Measurements from ENCODE around the gene FLNB.

FLNB gene

DNA sequence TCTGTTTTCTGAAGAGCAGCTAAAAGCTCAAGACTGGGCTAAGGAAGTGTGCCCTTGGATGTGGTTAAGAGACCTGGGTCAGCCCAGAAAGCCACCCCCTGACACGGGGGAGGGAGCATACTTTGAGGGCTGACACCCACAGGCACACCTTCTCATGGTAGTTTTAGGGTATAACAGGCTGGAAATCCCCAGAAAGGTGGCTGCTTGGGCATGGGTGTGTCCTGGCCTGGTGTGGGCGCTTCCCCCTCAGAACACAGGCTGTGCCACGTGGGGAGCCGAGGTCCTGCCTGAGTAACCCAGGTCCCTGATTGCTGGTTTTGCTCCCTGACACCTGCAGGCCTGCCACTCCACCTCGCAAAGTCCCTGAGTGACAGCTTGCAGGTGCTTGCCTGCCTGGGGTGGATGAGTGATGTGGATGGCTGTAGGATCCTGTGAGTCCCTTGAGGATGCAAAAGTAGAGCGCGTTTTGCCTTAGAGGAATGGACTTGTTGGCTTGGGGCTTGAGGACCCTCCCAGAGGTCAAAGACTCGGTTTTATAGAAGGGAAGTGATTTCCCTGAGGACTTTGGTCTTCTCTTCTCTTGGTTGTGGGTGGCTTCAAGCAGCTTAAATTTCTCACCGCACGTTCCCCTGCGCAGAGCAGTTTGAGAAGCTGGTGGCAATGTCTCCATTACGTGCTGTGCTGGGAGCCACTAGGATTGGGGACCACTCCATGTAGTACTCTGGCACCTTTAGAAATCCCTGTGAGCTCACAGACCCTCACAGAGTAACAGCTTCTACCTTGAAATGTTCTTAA, 108.1 kb downstream of the FLNB start:
- DNase-seq = no peak

DNA sequence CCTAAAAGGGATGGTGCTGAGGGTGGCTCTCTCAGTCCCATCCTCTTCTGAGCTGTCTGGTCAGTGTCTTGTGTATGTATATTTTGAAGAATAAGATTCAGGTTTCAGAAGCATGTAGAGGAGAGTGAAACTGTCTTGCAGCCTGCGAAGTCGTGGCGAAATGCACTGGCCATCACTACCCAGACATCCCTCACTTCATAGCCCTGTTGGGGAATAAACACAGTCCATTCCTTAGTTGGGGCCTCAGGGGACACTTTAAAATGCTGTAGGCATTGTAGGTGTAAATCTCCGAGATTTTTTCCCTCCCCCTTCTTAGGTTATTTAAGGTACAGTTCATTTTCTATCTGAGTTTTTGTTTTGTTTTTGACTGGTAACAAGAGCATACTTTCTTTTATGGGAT, 108.8 kb downstream of the FLNB start:
- no peak for DNase-seq

DNA sequence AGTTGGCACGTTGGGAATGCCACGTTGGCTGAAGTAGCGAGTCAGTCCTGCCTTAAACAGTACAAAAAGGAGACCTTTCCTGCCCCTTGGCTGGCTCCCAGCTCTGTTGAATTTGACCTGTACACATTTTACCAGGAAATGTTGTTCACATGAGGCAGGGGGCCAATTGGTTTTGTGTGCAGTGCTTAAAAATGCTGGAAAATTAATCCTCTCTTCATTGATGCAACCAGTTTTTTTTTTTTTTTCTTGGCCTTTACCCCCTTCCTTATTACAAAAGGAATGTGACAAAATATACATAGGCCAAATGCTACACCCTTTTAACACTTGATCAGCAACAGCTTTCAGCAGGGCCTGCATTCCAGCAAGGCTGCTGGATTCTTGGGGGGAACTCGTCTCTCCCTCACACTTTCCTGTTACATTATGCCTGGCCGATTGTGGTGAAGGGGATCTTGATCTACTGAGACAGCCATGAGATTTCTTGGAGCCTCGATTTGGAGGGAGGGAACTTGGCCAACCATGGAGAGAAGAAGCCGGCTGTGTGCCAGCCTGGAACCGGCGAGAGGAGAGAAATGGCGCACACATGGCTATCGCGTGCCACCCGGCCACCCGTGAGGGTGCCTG, 109.4 kb downstream of the FLNB start:
- no peak for DNase-seq

DNA sequence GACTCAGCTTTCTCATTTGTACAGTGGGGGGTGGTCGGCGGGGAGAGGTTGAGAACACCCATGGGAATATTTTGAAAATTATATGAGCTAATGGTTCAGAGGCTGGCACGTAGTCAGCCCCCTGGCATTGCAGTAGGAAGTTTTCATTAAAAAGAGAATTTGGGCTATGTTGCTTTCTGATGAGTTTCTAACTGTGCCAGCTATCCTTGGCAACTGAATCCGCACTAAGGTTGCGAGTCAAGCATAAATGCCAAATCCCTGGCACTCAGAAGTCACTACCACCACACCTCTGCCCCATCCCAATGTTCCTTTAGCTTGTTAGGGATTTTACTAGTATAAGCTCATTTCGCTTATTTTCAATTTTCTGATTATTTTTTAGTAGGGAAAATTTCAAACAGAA, 111.0 kb downstream of the FLNB start:
- no peak for DNase-seq

DNA sequence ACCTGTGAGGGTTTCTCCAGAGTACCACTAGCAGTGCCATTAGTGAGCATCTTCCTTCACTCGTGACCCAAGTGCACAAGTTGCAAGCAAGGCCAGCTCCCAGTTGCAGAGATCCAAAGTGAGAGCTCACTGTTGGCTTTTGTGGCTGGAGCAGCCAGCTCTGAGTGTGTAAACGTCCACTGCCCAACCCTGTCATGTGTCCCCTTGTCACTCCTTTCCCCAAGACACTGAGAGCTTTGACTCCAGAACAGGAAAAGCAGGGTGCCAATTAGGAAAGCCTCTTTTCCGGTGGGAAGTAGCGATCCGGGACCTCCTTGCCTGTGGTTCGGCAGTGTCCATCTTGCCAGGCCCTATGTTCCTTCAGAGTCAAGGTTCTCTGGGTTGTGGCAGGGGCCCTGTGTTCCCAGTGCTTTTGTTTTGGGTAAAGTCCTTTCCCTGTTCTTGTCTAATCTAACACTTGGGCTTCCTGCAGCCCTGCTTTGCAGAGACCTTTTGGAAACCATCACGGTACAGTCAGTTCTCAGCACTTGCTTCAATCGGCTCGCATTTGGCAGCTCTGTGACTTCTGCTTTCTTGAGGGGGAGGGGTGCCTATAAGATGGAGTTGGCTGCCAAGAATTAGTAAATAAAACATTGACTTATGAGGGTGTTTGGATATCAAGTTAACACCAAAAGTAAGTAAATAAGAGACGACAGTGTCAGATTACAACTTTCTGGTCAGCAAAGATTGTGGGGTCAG, 112.0 kb downstream of the FLNB start:
- DNase-seq = peak in 1 of 2 donors; percentile 10

DNA sequence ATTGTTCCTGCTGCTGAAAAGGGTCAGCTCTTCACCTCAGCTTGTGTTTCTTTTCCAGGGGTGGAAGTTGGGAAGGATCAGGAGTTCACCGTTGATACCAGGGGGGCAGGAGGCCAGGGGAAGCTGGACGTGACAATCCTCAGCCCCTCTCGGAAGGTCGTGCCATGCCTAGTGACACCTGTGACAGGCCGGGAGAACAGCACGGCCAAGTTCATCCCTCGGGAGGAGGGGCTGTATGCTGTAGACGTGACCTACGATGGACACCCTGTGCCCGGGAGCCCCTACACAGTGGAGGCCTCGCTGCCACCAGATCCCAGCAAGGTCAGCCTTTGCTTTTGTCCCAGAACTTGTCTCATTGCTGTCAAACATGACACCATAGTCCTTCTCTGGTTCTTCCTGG, 113.0 kb downstream of the FLNB start:
- DNase-seq = no peak

DNA sequence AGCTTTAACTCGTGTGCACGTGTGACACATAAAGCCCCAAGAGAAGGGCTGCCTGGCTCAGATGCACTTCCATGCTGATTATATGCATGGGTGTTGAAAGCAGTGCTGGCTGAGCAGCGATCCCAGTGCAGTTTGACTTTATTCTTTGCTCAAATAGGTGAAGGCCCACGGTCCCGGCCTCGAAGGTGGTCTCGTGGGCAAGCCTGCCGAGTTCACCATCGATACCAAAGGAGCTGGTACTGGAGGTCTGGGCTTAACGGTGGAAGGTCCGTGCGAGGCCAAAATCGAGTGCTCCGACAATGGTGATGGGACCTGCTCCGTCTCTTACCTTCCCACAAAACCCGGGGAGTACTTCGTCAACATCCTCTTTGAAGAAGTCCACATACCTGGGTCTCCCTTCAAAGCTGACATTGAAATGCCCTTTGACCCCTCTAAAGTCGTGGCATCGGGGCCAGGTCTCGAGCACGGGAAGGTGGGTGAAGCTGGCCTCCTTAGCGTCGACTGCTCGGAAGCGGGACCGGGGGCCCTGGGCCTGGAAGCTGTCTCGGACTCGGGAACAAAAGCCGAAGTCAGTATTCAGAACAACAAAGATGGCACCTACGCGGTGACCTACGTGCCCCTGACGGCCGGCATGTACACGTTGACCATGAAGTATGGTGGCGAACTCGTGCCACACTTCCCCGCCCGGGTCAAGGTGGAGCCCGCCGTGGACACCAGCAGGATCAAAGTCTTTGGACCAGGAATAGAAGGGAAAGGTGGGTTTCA, 114.9 kb downstream of the FLNB start:
- no peak for DNase-seq

DNA sequence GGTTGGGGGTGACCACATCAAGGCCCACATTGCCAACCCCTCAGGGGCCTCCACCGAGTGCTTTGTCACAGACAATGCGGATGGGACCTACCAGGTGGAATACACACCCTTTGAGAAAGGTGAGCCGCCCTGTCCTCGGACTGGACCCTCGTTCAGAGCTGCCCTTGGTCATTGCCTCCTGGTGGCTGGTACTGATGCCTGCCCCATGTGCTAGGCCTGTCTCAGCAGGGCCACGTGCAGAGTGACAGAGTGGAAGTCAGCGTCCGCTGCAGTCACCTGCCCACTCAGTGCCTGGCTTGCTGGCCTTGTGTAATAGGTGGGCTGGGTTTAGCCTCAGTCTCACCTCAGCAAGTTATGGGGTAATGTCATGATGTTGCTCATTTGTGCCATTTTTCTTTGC, 116.2 kb downstream of the FLNB start:
- no peak for DNase-seq

DNA sequence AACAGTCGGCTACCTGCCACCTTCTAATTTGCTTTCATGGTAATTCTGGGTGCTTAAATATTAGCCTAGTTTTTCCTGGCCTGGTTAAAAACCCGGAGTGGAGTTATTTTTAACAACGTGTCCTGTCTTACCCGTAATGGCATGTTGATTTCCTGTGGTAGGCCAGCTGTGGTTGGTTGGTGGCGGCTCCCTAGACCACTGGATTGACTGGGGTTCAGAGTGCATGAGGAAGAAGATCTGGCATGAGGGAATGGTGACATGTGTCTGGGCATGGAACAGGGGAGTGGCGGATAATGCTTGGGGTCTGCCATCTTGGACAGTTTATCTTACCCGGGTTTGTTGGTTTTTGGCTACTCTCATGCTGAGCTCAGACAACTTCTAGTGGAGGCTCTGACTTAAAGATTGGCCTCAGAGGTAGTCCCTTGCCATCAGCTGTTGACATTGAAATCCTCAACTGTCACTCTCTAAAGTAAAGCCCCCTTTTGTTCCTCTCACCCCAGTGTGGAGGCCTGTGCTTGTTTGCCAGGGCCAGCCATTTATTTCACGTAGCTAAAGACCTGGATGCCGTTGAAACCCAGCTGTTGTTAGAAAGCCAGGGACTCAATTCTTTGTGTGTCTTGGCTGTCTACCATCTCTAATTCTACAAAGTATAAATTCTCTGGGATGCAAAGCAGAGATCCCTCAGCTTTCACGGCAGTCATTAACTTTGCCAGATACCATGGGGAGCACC, 121.0 kb downstream of the FLNB start:
- no peak for DNase-seq

DNA sequence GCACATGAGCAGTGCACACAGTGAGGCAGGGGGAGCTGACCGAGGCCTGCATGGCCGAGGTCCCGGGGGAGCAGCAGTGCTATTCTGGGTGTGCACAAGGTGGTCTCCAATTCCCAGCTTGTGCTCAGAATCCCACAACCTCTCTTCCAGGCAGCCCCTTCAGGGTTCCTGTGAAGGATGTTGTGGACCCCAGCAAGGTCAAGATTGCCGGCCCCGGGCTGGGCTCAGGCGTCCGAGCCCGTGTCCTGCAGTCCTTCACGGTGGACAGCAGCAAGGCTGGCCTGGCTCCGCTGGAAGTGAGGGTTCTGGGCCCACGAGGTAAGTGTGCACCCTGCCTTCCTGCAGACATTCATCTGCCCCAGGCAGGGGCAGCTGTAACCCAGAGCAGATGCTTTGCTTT, 122.4 kb downstream of the FLNB start:
- DNase-seq = no peak

DNA sequence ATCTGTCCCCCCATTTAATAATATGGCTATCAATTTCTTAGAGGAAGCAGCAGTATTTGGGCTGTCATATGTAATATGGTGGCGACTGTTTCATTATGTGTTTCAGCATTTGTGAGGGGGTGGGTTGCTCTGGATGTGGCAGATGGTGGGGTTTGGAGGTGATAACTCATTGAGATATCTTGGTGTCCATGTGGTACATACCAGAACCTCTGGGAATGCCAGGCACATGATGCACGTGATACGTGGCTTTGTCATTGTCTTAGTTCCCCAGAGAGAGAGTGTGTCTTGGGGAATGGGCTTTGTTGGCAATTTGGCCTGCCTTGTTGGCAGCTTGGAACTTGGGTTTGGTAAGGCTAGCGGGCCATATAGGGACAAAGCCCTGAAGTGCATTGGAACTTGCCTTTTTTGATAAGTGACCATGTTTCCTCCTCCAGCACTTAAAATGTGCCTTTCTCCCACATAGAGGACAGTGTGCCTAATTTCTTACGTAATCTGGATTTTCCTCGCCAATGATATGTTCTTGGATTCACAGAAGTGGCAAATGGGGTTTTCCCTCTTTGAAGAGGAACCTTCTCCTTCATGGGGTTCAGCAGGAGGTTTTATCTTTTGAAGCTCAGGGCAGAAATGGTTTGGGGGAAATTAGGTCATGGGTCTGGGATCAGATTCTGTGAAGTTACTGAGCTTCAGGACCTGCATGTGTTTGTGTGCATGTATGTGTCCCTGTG, 123.0 kb downstream of the FLNB start:
- DNase-seq = peak; percentile 91 to 96

DNA sequence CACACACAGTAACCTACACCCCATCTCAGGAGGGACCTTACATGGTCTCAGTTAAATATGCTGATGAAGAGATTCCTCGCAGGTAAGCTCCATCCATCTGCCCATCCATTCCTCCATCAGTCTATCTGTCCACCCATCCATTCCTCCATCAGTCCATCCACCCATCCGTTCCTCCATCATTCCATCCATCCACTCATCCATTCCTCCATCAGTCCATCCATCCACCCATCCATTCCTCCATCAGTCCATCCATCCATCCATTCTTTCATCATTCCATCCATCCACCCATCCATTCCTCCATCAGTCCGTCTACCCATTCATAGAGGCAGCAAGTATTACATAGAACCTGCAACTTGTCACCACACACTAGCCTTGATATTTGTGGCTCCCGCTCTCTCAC, 124.6 kb downstream of the FLNB start:
- DNase-seq = no peak

DNA sequence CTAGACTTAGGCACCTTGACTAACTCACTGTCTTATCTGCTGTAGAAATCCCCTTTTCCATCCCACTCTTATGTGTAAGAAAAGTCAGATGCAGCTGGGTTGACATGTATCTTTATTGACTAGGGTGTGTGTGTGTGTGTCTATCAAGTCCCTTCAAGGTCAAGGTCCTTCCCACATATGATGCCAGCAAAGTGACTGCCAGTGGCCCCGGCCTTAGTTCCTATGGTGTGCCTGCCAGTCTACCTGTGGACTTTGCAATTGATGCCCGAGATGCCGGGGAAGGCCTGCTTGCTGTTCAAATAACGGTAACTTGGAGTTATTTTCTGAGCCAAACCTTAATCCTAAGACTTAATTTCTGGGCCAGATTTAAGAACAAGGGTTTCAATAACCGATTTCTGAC, 126.2 kb downstream of the FLNB start:
- DNase-seq = no peak

DNA sequence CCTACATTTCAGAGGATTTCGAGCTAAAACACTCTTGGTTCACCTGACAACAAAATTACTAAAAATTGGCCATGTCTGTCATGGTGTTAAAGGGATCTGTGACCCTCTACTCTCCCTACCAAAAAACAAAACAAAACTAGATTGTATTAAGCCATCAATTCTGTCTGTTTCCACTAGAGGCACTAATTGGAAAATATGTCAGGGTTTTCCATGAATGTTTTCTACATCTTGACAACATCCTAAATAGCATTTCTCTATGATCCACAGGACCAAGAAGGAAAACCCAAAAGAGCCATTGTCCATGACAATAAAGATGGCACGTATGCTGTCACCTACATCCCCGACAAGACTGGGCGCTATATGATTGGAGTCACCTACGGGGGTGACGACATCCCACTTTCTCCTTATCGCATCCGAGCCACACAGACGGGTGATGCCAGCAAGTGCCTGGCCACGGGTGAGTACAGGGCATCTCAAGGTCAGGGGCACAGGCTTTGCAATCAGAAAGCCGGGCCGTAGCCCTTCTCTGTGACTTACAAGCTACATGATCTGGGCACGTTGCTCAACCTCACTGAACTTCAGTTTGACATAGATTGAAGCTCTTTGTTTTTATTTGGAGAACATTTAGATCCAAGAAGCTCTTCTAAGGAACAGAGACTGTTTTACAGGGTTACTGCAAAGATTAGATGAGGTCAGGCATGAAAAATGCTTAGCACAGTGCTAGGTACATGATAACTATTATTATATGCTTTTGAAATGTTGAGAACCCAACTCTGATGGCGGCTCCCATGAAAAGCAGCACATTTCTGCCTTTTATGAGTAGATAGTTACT, 127.7 kb downstream of the FLNB start:
- peak in 1 of 2 donors; percentile 7 for DNase-seq

DNA sequence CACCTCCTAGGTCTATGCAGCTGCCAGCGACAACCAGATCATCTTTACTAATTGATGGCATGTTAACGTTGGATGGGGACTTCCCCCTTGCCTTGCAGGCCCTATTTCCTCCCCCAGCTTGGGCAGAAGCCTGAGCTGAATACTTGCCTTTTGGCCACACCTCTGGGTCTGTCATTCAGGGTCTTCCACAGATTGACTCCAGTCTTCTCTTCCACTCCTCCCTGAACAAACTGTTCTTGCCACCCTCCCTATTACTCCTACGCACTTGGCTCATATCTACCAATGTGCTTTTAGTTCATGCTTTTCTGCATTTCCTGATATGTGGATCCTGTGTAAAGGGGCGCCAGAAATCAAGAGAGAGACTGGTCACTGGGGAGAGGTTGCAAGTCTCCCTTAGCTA, 129.1 kb downstream of the FLNB start:
- no peak for DNase-seq

DNA sequence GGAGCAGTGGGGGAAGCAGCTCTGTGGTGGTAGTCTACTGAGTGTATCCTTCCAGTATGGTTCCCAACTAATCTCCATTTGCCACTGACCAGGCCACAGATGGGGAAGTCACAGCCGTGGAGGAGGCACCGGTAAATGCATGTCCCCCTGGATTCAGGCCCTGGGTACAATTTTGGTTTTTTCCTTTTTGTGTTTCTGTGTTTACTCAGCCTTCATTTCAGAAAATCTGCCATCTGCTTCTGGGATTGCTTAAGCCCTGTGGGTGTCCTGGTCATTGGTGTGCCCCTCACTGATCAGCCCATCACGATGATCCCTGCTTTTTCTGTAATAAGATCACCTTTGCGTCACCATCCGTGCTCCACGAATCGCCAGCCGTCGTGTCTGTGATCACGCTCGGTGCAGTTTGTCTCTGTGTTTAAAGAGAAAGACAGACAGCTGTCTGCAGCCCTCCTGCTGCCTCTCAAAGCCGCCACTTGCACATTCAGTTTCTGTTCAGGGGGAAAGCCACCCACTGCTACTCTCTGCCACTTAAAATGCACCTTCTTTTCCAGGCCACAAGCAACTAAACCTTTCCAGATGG, 133.6 kb downstream of the FLNB start:
- no peak for DNase-seq

DNA sequence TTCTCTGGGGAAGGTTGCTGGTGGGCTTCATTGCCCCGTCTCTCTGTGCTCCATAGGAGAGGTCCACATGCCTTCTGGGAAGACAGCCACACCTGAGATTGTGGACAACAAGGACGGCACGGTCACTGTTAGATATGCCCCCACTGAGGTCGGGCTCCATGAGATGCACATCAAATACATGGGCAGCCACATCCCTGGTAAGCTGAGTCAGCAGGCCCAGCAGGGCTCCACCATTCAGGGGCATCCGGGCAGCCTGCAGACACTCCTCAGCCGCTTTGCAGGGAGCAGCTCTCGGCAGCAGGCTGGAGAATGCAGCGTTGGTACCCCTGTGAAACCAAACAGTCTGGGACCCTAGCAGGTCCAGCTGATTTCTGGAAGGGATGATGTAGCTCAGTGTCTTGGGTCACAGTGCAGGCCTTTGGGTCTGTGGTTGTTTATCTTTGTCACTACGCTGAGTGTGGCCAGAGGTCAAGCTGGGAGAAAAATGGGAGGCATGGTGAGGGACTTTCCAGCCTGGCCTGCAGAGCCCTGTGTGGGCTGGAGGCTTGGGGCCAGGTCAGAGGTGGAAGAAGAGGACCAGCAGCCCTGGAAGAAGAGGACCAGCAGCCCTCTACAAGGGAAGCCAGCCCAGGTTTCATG, 135.3 kb downstream of the FLNB start:
- peak in 1 of 2 donors; percentile 75 for DNase-seq

DNA sequence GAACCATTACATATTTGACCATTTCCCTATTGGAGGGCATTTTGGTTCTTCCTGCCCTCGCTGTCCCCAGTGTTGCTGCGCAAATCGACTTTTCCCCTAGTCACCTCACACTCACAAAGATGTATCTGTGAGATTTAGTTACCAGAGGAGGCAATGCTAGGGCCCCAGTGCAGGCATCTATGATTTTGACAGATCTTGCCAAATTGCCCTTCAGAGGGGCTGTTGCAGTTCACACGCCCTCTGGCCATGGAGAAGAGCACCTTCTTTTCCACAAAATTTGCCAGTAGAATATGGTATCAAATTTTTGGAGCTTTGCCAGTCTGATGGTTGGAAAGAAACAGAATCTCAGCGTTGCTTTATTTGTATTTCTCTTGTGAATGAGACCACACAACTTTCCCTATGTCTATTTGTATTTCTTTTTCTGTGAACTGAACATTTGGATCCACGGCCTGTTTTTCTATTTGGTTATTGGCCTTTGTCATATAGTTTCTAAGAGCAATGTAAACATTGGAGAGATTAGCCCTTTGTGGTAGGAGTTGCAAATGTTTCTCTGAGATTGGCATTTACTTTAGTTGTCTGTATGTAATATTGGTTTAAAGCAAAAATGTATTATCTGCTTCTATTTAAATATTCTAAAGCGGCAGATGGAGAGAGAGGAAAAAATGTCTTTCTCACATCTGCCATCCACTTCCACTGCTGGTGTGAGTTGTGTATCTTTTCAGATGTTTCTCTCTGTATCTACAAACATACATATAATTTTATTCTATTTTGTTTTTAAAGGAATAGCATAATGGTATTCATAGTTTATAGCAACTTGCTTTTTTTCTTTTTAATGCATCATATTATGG, 136.5 kb downstream of the FLNB start:
- no peak for DNase-seq

DNA sequence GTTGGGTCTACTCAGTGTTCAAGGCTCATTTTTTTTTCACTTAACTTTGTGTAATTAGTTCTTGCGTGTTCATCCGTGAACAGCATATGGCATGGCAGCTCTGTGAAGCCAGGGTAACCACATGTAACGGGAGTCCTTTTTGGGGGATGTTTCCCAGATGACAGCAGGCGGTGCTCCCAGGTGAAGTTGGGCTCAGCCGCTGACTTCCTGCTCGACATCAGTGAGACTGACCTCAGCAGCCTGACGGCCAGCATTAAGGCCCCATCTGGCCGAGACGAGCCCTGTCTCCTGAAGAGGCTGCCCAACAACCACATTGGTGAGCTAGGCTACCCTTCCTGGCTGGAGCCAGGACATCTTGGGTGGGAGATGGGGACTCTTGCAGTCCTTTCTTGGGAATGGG, 139.8 kb downstream of the FLNB start:
- no peak for DNase-seq
